Activated CD4-positive, alpha-beta T cell treated with anti-CD3 and anti-CD28 coated beads, Interleukin-2, amount 50 U/mL, for 4 hours (primary cell): ENCODE results near the gene PGLYRP3.

Experiments used
- DNase-seq, 2 experiments: peaks; one replicate each; pipeline ENCODE4 v3.0.0-alpha.2; 2020

The PGLYRP3 gene

GRCh38 chr1:153312570-153313186, at the start of gene PGLYRP3:
Gene PGLYRP3, minus strand, starts transcription at chr1:153312952. Its CDS starts 2,287 bp downstream, at chr1:153310665.
- DNase-seq: no peak

GRCh38 chr1:153362187-153362775, 49.5 kb upstream of the PGLYRP3 start:
- no peak for DNase-seq

DNA sequence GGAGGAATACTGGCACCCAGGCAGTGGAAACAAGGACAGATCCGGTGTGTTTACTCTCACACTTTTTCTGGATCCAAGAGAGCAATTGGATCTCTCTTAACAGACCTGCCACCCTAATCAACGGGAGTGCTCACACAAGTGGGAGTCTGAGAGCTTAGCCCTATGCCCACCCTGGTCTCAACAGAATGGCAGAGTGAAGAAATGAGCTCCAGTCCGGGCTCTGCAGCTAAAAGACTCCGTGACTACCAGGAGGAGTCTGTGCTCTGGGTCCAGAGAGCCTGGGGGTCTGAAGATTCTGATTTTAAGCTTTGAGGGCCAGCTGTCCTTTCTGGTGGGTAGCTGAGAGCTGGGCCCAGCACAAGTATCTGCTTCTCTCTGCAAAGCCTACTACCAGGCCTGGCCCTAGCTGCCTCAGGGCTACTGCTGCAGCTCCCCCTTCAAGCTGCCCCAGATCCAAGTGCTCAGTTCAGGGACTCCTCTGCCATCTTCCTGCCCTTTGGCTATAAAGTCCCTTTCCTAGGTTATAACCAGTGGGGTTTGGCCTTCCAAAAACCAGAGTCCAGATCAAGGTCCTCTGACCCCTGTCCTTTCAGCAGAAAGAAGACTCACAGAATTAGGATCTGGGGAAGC, 48.8 kb upstream of the PGLYRP3 start:
- DNase-seq: no peak

DNA sequence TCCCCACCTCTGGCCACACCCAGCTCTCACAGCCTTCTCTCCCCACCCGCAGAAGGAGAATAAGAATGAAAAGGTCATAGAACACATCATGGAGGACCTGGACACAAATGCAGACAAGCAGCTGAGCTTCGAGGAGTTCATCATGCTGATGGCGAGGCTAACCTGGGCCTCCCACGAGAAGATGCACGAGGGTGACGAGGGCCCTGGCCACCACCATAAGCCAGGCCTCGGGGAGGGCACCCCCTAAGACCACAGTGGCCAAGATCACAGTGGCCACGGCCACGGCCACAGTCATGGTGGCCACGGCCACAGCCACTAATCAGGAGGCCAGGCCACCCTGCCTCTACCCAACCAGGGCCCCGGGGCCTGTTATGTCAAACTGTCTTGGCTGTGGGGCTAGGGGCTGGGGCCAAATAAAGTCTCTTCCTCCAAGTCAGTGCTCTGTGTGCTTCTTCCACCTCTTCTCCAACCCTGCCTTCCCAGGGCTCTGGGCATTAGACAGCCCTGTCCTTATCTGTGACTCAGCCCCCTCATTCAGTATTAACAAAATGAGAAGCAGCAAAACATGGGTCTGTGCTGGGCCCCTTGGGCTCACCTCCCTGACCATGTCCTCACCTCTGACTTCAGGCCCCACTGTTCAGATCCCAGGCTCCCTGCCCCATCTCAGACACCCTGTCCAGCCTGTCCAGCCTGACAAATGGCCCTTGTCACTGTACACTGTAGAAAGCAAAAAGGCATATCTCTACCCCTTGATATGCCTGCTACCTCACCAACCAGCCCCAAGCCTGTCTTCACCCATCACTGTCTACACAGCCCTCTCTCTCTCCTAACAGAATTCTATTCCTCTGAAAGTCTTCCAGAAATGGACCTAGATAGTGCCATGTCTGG, 48.1 kb upstream of the PGLYRP3 start:
- no peak for DNase-seq

DNA sequence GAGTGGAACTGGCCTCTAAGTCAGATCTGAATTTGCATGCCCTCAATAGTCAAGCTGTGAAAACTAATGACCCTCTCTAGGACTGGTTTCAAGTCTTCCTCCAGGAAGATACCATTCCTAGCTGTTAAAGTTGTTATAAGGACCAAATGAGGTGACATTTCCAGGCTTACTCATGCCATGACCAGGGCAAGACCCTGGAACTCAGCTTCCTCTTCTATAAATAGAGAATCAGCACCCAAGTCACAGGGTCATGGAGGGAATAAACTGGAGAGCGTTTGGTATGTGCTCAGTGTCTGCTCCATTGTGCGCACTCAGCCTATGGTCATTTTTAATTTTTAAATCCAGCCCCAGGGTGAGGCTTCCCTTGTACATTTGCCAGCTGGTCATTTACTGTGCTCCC, 47.4 kb upstream of the PGLYRP3 start:
- DNase-seq: no peak

DNA sequence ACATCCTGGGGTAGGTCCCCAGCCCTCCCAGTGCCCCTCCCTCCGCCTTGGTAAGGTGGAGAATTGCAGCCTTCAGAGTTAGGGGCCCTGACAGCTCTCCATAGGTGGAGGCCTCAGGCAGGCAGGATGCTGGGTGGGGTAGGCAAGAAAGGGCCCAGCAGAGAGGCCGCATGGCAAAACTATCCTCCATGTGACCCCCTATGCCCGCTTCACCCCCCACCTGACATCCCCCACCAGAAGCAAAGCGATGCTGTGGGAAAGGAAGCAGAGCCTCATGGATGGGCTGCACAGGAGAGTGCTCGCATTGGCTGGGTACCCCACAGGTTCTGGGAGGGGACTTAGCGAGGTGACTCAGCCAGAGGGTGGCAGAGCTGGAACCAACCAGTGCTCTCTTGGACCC, 46.5 kb upstream of the PGLYRP3 start:
- DNase-seq: no peak

DNA sequence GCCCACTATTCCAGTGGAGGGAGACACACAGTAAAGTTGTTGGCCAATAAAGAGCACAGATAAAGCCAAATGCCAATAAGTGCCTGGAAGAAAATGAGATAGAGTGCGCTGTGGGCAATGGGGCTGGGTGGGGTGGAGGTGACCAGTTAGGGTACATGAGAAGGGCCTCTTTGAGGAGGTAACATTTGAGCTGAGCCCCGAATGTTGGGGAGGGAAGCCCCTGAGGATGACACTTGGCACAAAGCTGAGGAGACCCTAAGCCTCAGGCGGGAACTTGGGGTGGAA, 45.9 kb upstream of the PGLYRP3 start:
- no peak for DNase-seq

DNA sequence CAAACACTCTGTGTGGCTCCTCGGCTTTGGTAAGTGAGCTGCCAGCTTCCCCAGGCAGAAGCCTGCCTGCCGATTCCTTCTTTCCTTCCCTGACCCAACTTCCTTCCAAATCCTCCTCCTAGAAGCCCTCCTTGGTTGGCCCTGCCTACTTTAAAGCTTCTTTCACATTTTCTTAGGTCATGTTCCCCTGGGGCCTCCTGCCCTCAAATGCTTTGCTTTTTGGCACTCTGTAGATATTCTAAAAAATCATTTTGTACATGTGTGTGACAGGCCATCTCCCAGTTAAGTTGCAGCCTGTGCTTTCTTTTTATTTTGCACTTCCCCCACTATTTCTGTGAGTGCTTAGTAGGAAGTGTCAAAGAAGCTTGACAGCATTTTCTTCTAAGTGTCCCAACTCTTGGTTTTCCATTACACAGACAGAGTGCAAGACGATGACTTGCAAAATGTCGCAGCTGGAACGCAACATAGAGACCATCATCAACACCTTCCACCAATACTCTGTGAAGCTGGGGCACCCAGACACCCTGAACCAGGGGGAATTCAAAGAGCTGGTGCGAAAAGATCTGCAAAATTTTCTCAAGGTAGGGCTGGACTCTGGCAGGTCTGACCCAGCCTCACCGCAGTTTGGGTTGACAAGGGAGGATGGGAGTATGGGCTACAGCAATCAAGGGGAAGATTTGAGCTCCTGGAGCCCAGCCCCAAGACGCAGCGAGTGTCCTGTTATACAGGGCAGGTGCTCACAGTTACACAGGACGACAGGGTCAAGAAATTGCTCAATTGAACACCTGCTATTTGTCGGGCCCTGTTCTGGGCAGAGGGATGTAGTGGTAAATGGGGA, 45.3 kb upstream of the PGLYRP3 start, which contains the start of gene S100A9:
Gene S100A9 (plus strand): TSS at position 2 of the 838 bp plus-strand sequence. CDS start 430 bp downstream, at position 432.
- DNase-seq: no peak

DNA sequence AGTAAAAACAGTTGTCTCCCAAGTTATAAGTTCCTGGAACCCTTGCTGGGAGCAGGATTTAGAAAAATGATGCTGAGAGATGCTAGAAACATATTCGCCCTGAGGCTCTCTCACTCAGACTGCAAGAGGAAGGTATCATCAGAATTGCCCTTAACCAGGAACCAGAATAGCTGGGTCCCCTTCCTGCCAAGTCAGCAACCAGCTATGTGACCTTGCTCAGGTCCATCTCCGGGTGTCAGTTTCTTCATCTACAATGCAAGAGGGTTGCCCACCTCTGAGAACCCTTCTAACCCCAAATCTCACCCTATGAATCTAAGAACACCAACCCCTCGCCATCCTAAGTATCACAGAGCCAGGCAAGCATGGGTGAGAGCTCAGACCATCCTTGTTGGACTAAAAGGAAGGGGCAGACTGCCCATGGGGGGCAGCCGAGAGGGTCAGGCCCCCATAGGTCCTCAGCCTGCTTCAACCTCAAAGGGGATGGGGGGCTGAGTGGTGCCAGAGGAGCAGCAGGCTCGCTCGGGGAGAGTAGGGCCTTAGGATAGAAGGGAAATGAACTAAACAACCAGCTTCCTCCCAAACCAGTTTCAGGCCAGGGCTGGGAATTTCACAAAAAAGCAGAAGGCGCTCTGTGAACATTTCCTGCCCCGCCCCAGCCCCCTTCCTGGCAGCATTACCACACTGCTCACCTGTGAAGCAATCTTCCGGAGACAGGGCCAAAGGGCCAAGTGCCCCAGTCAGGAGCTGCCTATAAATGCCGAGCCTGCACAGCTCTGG, 44.5 kb upstream of the PGLYRP3 start:
- no peak for DNase-seq

DNA sequence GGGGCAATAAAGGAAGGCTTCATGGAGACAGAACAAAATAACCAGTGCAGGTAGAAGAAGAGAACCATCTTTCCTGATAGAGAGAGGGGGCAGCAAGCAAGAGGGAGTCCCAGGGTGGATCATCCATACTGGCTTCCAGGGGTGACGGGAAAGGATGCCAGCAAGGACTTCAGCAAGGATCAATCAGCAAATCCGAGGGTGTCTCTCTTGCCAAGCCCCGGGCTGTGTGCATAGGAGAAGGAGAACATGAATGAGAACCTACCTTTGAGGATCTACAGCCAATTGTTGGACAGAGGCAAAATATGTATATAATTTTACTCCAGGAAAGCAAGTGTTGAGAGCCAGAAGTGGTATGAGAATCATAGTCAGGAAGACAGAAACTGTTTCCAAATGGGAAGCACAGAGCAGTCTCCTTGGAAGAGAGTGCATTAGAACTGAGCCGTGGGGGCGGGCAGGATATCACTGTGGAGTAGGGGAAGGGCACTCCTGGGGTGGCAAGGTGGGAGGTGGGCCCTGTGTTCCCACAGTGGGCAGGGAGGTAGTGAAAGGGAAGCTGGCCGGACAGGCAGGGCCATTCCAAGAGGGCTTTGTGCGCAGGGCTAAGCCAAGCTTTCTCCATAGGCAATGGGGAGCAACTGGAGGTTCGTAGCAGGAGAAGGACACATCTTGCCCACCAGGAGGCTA, 43.8 kb upstream of the PGLYRP3 start:
- no peak for DNase-seq

DNA sequence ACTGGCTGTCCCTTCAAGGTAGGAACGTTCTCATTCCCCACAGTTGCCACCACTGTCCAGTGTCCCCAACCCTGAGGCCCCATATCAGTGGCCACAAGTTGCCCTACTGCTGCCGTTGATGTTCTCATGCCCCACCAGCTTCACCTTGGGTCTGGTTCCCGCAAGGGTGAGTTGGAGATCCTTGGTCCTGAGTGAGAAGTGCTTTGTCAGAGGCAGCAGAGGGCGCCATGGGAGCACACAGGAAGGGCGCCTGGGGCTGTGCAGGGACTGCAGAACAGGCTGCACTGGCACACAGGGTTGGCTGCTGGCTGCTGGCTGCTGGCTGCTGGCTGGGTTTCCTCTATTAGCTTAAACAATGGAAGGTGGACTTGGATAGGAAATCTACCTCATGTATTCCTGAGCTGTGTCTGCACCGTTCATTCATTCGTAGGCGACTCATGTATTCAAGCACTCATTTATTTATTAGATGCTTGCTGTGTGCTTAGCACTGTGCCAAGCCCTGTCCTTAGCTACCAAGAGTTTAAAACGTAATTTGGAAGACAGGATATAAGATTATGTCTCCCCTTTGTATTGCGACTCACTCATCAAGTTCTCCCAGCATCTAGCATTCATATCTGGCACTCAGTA, 42.8 kb upstream of the PGLYRP3 start:
- DNase-seq: no peak

DNA sequence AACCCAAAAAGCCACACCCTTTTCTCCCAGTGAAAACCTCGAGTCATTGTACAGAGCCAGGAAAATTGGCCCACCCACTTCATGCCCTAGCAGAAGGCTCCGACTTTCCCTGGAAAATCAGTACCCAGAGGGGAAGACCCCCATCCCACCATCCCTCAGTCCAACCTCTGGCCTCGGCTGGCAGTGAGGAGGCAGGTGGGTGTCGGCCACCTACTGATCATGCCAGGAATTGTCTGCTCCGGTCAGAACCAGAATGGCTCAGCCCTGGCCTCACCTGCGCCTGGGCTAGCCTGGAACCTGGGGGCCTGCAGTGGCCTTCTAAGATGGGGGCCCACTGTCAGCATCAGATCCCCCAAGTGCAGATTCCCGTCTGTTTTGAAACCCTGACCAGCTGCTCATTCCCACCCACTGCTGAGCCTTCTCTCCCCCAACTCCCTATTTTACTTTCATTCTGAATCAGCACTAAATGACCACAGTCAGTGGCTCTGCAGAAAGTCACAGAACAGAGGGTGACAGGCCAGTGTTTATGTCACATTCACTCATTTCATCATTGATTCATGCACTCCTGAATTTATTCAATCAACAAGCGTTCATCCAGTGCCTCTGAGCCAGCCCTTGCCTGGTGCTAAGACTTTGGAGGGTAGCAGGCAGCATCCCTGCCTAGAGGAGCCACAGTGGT, 41.9 kb upstream of the PGLYRP3 start:
- DNase-seq: no peak

DNA sequence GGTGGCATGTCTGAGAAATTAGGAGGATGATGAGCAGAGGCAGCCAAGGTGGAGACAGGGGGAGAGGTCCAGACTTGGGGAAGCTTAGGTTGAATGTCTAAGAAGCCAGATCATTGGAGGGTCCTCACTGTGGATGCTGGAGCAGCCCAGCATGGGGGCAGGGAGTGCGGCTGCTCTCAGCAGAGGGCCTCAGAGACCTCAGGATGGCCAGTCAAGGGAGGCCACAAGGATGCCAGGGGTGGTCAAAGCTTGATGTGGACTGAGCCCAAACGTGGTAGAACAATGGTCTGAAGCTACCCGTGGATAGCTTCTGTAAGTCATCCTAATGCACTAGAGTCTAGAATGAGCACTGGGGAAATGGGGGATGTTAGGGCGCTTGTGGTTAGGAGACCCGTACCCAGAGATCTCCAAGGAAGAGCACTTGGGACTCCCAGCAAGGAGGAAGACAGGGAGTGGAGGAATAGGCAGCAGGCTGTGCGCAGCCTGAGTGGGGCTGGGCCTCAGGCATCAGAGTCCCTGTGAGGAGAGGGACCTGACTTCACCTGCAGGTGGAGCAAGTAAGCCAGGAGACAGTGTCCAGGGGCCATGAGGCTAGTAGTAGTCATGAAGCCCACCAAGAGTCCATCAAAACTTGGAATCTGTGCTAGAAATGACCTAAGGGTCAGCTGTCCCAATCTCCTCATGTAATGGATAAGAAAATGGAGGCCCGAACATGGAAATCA, 40.6 kb upstream of the PGLYRP3 start:
- DNase-seq: no peak

DNA sequence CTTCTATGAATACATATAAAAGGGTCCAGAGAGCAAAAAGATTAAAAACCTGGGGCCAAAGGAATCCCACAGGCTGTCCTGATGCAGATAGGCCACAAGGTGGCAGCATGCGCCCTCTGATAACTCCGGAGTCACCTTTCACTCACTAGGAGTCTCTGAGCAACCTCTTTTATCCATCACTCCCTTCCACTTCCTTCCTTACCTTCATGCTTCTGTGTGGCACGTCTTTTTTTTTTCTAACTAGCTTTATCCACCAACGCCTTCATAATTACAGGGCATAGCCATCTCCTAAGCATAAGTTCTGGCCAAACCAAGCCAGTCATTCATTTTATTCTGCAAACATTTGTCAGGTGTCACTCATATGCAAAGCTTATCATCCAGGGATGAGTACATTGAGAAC, 39.8 kb upstream of the PGLYRP3 start:
- DNase-seq: peak; percentile 46 to 53

GRCh38 chr1:153350321-153350957, 37.7 kb upstream of the PGLYRP3 start:
- no peak for DNase-seq

- no peak for DNase-seq
Measured at GRCh38 chr1:153349363-153350320, 36.9 kb upstream of the PGLYRP3 start.

DNA sequence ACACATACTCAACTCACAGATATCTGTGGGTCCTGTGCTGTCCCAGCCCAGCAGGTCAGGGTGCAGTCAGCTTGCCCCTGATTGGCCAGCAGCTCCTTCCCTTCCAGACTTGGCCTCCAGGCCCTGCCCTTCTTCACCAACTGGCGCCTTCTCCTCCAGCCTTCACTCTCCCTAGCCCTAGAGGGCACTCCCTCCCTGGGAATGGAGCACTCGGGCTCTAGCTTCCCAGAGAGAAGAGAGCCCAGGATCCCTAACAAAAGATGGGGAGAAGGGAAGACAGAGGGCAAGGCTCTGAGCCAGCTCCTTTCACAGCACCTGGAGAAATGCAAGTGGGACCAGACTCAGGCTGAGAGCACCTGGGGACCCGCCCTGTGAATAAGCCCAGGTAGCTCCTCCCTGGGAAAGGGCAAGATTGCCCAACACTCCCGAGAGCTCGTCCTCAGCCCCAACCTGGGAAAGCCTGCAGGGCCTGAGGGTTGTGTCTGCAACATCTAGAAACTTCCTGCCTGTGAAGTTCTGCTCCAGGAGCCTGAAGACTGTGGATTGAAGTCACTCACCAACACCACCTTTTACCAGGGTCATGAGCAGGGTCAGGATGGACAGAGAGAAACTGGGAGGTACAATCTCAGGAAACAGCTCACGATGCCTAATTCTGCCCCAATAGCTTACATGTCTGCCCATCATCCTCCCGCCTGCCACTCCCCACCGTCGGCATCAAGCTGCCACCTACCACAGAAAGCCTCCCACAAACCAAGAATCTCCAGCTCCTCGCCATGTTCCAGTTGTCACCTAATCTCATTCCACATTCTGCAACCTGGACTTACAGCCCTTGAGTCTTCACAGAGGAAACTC, 36.0 kb upstream of the PGLYRP3 start, which contains the start of gene PGLYRP4:
Gene PGLYRP4 (minus strand): TSS at position 331 of the 852 bp plus-strand sequence. CDS start 909 bp downstream, outside the sequence.
- DNase-seq: no peak
